NCI-H1105 treated with DMSO at 0.1 percent for 48 hours (cell line): Measurements from ENCODE around the gene OTUD7B.
"Not testable (repeated sequence)": the region's sequence is repeated elsewhere in the genome, so short reads cannot be mapped to it uniquely, and the experiment has no call there.

ENCODE experiments used
- DNase-seq: peaks from one replicate; lab custom pipeline; 2025; lab: John Stamatoyannopoulos, UW

OTUD7B gene

GRCh38 chr1:149949911-149950310, 60.6 kb downstream of the OTUD7B start:
- no peak for DNase-seq

GRCh38 chr1:149945206-149945605, 65.3 kb downstream of the OTUD7B start:
- no peak for DNase-seq

- no peak for DNase-seq
These were observed 67.6 kb downstream of the OTUD7B start for GRCh38 chr1:149942885-149943284.

GRCh38 chr1:149942207-149942606, 68.3 kb downstream of the OTUD7B start:
- no peak for DNase-seq

GRCh38 chr1:149940427-149940826, 70.1 kb downstream of the OTUD7B start:
- DNase-seq = no peak

- not testable (repeated sequence) for DNase-seq
These were observed 71.9 kb downstream of the OTUD7B start for GRCh38 chr1:149938668-149939003.

GRCh38 chr1:149937759-149938158, 72.8 kb downstream of the OTUD7B start:
- no peak for DNase-seq

GRCh38 chr1:149936992-149937705, 73.4 kb downstream of the OTUD7B start:
- no peak for DNase-seq

GRCh38 chr1:149936170-149936991, 74.1 kb downstream of the OTUD7B start, which contains the start of gene MTMR11:
MTMR11 (minus strand) TSS chr1:149936879; CDS start chr1:149936647, 232 bp downstream.
- DNase-seq = no peak

GRCh38 chr1:149934356-149934755, 76.2 kb downstream of the OTUD7B start:
- DNase-seq = no peak

- no peak for DNase-seq
These were observed 77.3 kb downstream of the OTUD7B start for GRCh38 chr1:149933208-149933607.

- DNase-seq = no peak
These were observed 78.1 kb downstream of the OTUD7B start for GRCh38 chr1:149932474-149932873.

- no peak for DNase-seq
These were observed 79.2 kb downstream of the OTUD7B start for GRCh38 chr1:149931212-149931790.

GRCh38 chr1:149929856-149930255, 80.7 kb downstream of the OTUD7B start:
- no peak for DNase-seq

- DNase-seq = no peak
These were observed 82.2 kb downstream of the OTUD7B start for GRCh38 chr1:149928401-149928724.

- DNase-seq = peak; percentile 95
These were observed 82.7 kb downstream of the OTUD7B start, which contains the start of gene SF3B4 for GRCh38 chr1:149927563-149928400. SF3B4 (minus strand) TSS chr1:149927803; CDS start chr1:149927759, 44 bp downstream.

GRCh38 chr1:149927056-149927562, 83.4 kb downstream of the OTUD7B start:
- no peak for DNase-seq

- no peak for DNase-seq
These were observed 84.2 kb downstream of the OTUD7B start for GRCh38 chr1:149926296-149926695.

GRCh38 chr1:149925751-149926150, 84.8 kb downstream of the OTUD7B start:
- DNase-seq = no peak

GRCh38 chr1:149925345-149925744, 85.2 kb downstream of the OTUD7B start:
- DNase-seq = no peak

- DNase-seq = no peak
These were observed 86.9 kb downstream of the OTUD7B start for GRCh38 chr1:149923626-149924025.
